ENCODE data around the gene MYO16. TPM values are rescaled to one million over a fixed set of nuclear protein-coding genes. Genes with fewer than 3 reads are reported as not detected.
"Not testable (repeated sequence)": the region's sequence is repeated elsewhere in the genome, so short reads cannot be mapped to it uniquely, and the experiment has no call there.

The MYO16 gene
- total RNA-seq, 1 experiment from 2014 or later, result not detected

- no peaks in the 10 kb centered on the region for H4K20me1 ChIP-seq (ENCODE audit: control insufficient read depth, insufficient read depth, insufficient read length)
- no peak overlapping the region for H3K27ac ChIP-seq (ENCODE audit: insufficient read length, low read depth, low read length)
- TF ChIP-seq CTCF (conservative IDR thresholded peaks at IDR 0.05), result no peak
- H3K79me2 ChIP-seq (ENCODE audit: insufficient read depth, low read length), result no peaks in the 10 kb centered on the region
- no peak overlapping the region for H3K14ac ChIP-seq (ENCODE audit: insufficient read depth, low read length)
- no peak overlapping the region for H2AFZ ChIP-seq (ENCODE audit: low read length)
- WGBS (ENCODE audit: extremely low coverage, insufficient read length, low lambda C conversion rate), result no CpG with 5 or more reads among the region's 5 CpGs
- H2BK20ac ChIP-seq (ENCODE audit: low read depth, low read length, poor library complexity, severe bottlenecking), result no peak overlapping the region
- H3K23me2 ChIP-seq (ENCODE audit: insufficient read length, low read depth, low read length, poor library complexity, severe bottlenecking), result no peaks in the 10 kb centered on the region
- DNase-seq, result no peak
- no peak overlapping the region for H2BK15ac ChIP-seq (ENCODE audit: low read depth, low read length)
- H3K4me1 Mint-ChIP-seq, result peaks cover 19 to 23% of the 10 kb centered on the region in 2 experiments
- H3K9me3 Mint-ChIP-seq, result peaks cover 0 to 4% of the 10 kb centered on the region in 2 experiments; a peak in 3 of 5 replicates
- H3K23ac ChIP-seq (ENCODE audit: insufficient read length, low read depth, low read length), result no peak overlapping the region
- H3K9ac ChIP-seq (ENCODE audit: extremely low read depth, insufficient read length, low read length), result no peak overlapping the region
- no peak overlapping the region for H2BK12ac ChIP-seq (ENCODE audit: insufficient read length, low read depth, low read length)
- H3K79me1 ChIP-seq (ENCODE audit: insufficient read depth, low read depth, low read length, poor library complexity, severe bottlenecking), result no peaks in the 10 kb centered on the region
- no peak overlapping the region for H3K56ac ChIP-seq (ENCODE audit: insufficient read length, low read depth, low read length)
- no peak overlapping the region for H3K4ac ChIP-seq (ENCODE audit: low read depth, low read length)
- H3K27me3 ChIP-seq (ENCODE audit: insufficient read depth, low read length), result no peaks in the 10 kb centered on the region
- no peaks in the 10 kb centered on the region for H3K27me3 Mint-ChIP-seq (ENCODE audit: low read depth)
- H3K4me1 ChIP-seq (ENCODE audit: insufficient read depth, low read length), result peaks cover 7% of the 10 kb centered on the region; the same call in 1 of the 2 replicates
- H3K36me3 Mint-ChIP-seq (ENCODE audit: insufficient read depth in 1 of 3, low read depth in 3 of 3), result peaks cover 0 to 2% (median 0%) of the 10 kb centered on the region in 3 experiments; a peak in 3 of 7 replicates
- no peak overlapping the region for H3T11ph ChIP-seq (ENCODE audit: low read length)
- H3K4me3 Mint-ChIP-seq, result no peak overlapping the region
- no peak overlapping the region for H4K91ac ChIP-seq (ENCODE audit: insufficient read length, low read depth, low read length)
- no peak overlapping the region for H3K4me2 ChIP-seq (ENCODE audit: insufficient read depth, insufficient read length, low read length)
- H3K18ac ChIP-seq (ENCODE audit: insufficient read length, low read depth, low read length), result no peak overlapping the region
- no peak overlapping the region for H2AK5ac ChIP-seq (ENCODE audit: insufficient read length, low read length)
- no peak overlapping the region for H2BK5ac ChIP-seq (ENCODE audit: insufficient read length, low read length)
- H3K9me3 ChIP-seq (ENCODE audit: control insufficient read depth, low read depth, low read length), result no peaks in the 10 kb centered on the region
- H3K27ac Mint-ChIP-seq, result no peak overlapping the region
- no peak overlapping the region for H4K8ac ChIP-seq (replicated peaks; ENCODE audit: insufficient read length, low read depth, low read length)
- no peak overlapping the region for H2BK120ac ChIP-seq (ENCODE audit: low read depth, low read length, poor library complexity, severe bottlenecking)
- H4K5ac ChIP-seq (ENCODE audit: insufficient read length, low read depth, low read length), result no peak overlapping the region
Measured at GRCh38 chr13:108987944-108988343, 358.5 kb downstream of the MYO16 start.

- H4K91ac ChIP-seq (ENCODE audit: insufficient read length, low read depth, low read length); H3K27me3 ChIP-seq (ENCODE audit: insufficient read depth, low read length); H3K18ac ChIP-seq (ENCODE audit: insufficient read length, low read depth, low read length); H2AFZ ChIP-seq (ENCODE audit: low read length); H3K4me1 ChIP-seq (ENCODE audit: insufficient read depth, low read length); H2BK12ac ChIP-seq (ENCODE audit: insufficient read length, low read depth, low read length); H3K4me3 Mint-ChIP-seq; H3T11ph ChIP-seq (ENCODE audit: low read length); H3K79me2 ChIP-seq (ENCODE audit: insufficient read depth, low read length); H2BK20ac ChIP-seq (ENCODE audit: low read depth, low read length, poor library complexity, severe bottlenecking); H2BK120ac ChIP-seq (ENCODE audit: low read depth, low read length, poor library complexity, severe bottlenecking); H3K9me3 ChIP-seq (ENCODE audit: control insufficient read depth, low read depth, low read length); H2BK15ac ChIP-seq (ENCODE audit: low read depth, low read length); H3K23ac ChIP-seq (ENCODE audit: insufficient read length, low read depth, low read length); DNase-seq; H4K8ac ChIP-seq (replicated peaks; ENCODE audit: insufficient read length, low read depth, low read length); H3K27ac ChIP-seq (ENCODE audit: insufficient read length, low read depth, low read length); H3K27me3 Mint-ChIP-seq (ENCODE audit: low read depth); H3K4ac ChIP-seq (ENCODE audit: low read depth, low read length); H3K56ac ChIP-seq (ENCODE audit: insufficient read length, low read depth, low read length); H3K23me2 ChIP-seq (ENCODE audit: insufficient read length, low read depth, low read length, poor library complexity, severe bottlenecking); H3K79me1 ChIP-seq (ENCODE audit: insufficient read depth, low read depth, low read length, poor library complexity, severe bottlenecking); H3K27ac Mint-ChIP-seq; H3K4me2 ChIP-seq (ENCODE audit: insufficient read depth, insufficient read length, low read length); H3K14ac ChIP-seq (ENCODE audit: insufficient read depth, low read length); H2BK5ac ChIP-seq (ENCODE audit: insufficient read length, low read length); H3K36me3 Mint-ChIP-seq (ENCODE audit: insufficient read depth in 1 of 3, low read depth in 3 of 3); H3K9ac ChIP-seq (ENCODE audit: extremely low read depth, insufficient read length, low read length); H4K5ac ChIP-seq (ENCODE audit: insufficient read length, low read depth, low read length); H2AK5ac ChIP-seq (ENCODE audit: insufficient read length, low read length); H3K9me3 Mint-ChIP-seq; H4K20me1 ChIP-seq (ENCODE audit: control insufficient read depth, insufficient read depth, insufficient read length): not testable (repeated sequence)
- peaks cover 24 to 28% of the 10 kb centered on the region in 2 experiments for H3K4me1 Mint-ChIP-seq
- no CpG with 5 or more reads among the region's 3 CpGs for whole genome bisulfite sequencing (ENCODE audit: extremely low coverage, insufficient read length, low lambda C conversion rate)
Measured at GRCh38 chr13:108991416-108991815, 362.0 kb downstream of the MYO16 start.
